ENCODE data around the gene MRPL46. TPM values are rescaled to one million over a fixed set of nuclear protein-coding genes. Genes with fewer than 3 reads are reported as not detected.

The MRPL46 gene
- total RNA-seq, 4 donors from 2014 or later = 17.3 to 30.2 (median 19.3) TPM

- Histone ChIP-seq H3K4me3 (no peak overlapping the region), H3K36me3 (peaks cover 0 to 69% (median 0%) of the 10 kb centered on the region in 3 donors), H3K27ac (no peak overlapping the region), H3K4me1 (no peaks in the 10 kb centered on the region), H3K27me3 (no peaks in the 10 kb centered on the region), H3K9me3 (no peaks in the 10 kb centered on the region)
- no peak for DNase-seq (ENCODE audit: low spot score in 2 of 2)
- WGBS, 2 donors = 70 to 84% methylated on average over 3 of the region's 3 CpGs
- TF ChIP-seq CTCF (IDR thresholded peaks at IDR 0.05) = no peak
- no peak for TF ChIP-seq POLR2A (IDR thresholded peaks at IDR 0.05)
- TF ChIP-seq EP300 (IDR thresholded peaks at IDR 0.05) = no peak
Observed at GRCh38 chr15:88498996-88499395, 31.8 kb upstream of the MRPL46 start.

- peaks cover 0 to 61% (median 0%) of the 10 kb centered on the region in 3 donors for H3K36me3 ChIP-seq
- no peaks in the 10 kb centered on the region for H3K9me3 ChIP-seq
- no peak for DNase-seq (ENCODE audit: low spot score in 2 of 2)
- H3K27me3 ChIP-seq = no peaks in the 10 kb centered on the region
- no peak overlapping the region for H3K4me3 ChIP-seq
- TF ChIP-seq EP300 (IDR thresholded peaks at IDR 0.05) (no peak), POLR2A (IDR thresholded peaks at IDR 0.05) (no peak), CTCF (IDR thresholded peaks at IDR 0.05) (no peak)
- no peaks in the 10 kb centered on the region for H3K4me1 ChIP-seq
- WGBS, 2 donors = 83 to 90% methylated on average over 11 of the region's 11 CpGs
- no peak overlapping the region for H3K27ac ChIP-seq
Observed at GRCh38 chr15:88497109-88497765, 30.0 kb upstream of the MRPL46 start.

GRCh38 chr15:88493844-88494243 lies 26.7 kb upstream of the MRPL46 start:
- Histone ChIP-seq H3K36me3 (peaks cover 0 to 51% (median 0%) of the 10 kb centered on the region in 3 donors), H3K9me3 (no peaks in the 10 kb centered on the region), H3K4me3 (no peak overlapping the region), H3K4me1 (no peaks in the 10 kb centered on the region), H3K27ac (no peak overlapping the region), H3K27me3 (no peaks in the 10 kb centered on the region)
- no peak for TF ChIP-seq EP300 (IDR thresholded peaks at IDR 0.05)
- no peak for TF ChIP-seq POLR2A (IDR thresholded peaks at IDR 0.05)
- TF ChIP-seq CTCF (IDR thresholded peaks at IDR 0.05) = no peak
- no peak for DNase-seq (ENCODE audit: low spot score in 2 of 2)
- 79 to 87% methylated on average over 8 of the region's 10 CpGs for WGBS, 2 donors

- DNase-seq (ENCODE audit: low spot score in 2 of 2) = no peak
- no peak for TF ChIP-seq EP300 (IDR thresholded peaks at IDR 0.05)
- no peak for TF ChIP-seq CTCF (IDR thresholded peaks at IDR 0.05)
- no peak for TF ChIP-seq POLR2A (IDR thresholded peaks at IDR 0.05)
- Histone ChIP-seq H3K4me1 (no peaks in the 10 kb centered on the region), H3K36me3 (peaks cover 0 to 24% (median 0%) of the 10 kb centered on the region in 3 donors), H3K9me3 (no peaks in the 10 kb centered on the region), H3K27me3 (no peaks in the 10 kb centered on the region), H3K4me3 (no peak overlapping the region), H3K27ac (no peak overlapping the region)
- whole genome bisulfite sequencing, 2 donors = 62 to 63% methylated on average over 10 of the region's 10 CpGs
Observed at GRCh38 chr15:88491158-88491557, 24.0 kb upstream of the MRPL46 start.

- no peak overlapping the region for H3K27ac ChIP-seq
- no peak for DNase-seq (ENCODE audit: low spot score in 2 of 2)
- peaks cover 0 to 13% (median 0%) of the 10 kb centered on the region in 3 donors for H3K36me3 ChIP-seq
- H3K4me3 ChIP-seq = no peak overlapping the region
- no peaks in the 10 kb centered on the region for H3K27me3 ChIP-seq
- H3K4me1 ChIP-seq = no peaks in the 10 kb centered on the region
- WGBS, 2 donors = 88 to 95% methylated on average over 3 of the region's 3 CpGs
- TF ChIP-seq EP300 (IDR thresholded peaks at IDR 0.05) = no peak
- TF ChIP-seq CTCF (IDR thresholded peaks at IDR 0.05) = no peak
- TF ChIP-seq POLR2A (IDR thresholded peaks at IDR 0.05) = no peak
- H3K9me3 ChIP-seq = no peaks in the 10 kb centered on the region
Observed at GRCh38 chr15:88490036-88490435, 22.8 kb upstream of the MRPL46 start.

Data from tibial nerve (tissue), 4 donors.